ENCODE data around the gene LIMK2. TPM values are rescaled to one million over a fixed set of nuclear protein-coding genes. Genes with fewer than 3 reads are reported as not detected.

LIMK2 gene
- total and polyA plus RNA-seq, 9 of the 15 experiments (the other 6 are each of a cell fraction or from before 2014, with no cell fraction given), result 1.1 to 14.5 (median 8.5) TPM

GRCh38 chr22:31290494-31291471 lies 78.7 kb downstream of the LIMK2 start (continued):
- TF ChIP-seq ZBTB11 (CRISPR knock-in tag; IDR thresholded peaks at IDR 0.05) (no peak), ETV1 (tag; conservative IDR thresholded peaks at IDR 0.05; ENCODE audit: low read depth) (0 out of 2 replicates have a peak, but pooled peaks have one; percentile 34), HBP1 (CRISPR knock-in tag; IDR thresholded peaks at IDR 0.05) (no peak), GABPA (tag; conservative IDR thresholded peaks at IDR 0.05; ENCODE audit: low read depth) (peak; percentile 59), ELK1 (CRISPR knock-in tag; IDR thresholded peaks at IDR 0.05) (no peak), CHD2 (IDR thresholded peaks at IDR 0.05; ENCODE audit: low read depth, low read length) (peak; percentile 44)

Data from K562 (cell line).